ENCODE measurements around the gene CYP19A1.

DNA sequence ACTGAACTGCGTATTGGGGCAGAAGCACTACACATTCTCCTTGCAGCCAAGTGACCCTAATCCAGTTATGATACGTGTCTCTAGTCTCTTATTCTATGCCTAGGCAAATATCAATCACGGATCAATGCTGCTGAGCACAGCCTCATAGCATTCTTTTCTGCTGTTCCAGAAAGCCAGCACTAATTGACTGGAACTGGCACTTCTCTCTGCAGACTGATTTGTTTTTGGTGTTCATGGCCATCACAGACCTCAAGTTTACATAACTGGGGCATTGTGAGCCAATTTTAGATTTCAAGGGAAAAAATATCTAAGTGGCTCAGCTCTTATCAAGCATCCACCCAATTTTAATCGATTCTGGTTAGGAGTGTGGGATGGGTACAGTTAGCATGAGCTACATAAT is 41.0 kb upstream of the CYP19A1 start:
- TF ChIP-seq, protein P1, sequence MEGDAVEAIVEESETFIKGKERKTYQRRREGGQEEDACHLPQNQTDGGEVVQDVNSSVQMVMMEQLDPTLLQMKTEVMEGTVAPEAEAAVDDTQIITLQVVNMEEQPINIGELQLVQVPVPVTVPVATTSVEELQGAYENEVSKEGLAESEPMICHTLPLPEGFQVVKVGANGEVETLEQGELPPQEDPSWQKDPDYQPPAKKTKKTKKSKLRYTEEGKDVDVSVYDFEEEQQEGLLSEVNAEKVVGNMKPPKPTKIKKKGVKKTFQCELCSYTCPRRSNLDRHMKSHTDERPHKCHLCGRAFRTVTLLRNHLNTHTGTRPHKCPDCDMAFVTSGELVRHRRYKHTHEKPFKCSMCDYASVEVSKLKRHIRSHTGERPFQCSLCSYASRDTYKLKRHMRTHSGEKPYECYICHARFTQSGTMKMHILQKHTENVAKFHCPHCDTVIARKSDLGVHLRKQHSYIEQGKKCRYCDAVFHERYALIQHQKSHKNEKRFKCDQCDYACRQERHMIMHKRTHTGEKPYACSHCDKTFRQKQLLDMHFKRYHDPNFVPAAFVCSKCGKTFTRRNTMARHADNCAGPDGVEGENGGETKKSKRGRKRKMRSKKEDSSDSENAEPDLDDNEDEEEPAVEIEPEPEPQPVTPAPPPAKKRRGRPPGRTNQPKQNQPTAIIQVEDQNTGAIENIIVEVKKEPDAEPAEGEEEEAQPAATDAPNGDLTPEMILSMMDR (IDR thresholded peaks at IDR 0.05; ENCODE audit: low read length): no peak
- TF ChIP-seq EZH2 (IDR thresholded peaks at IDR 0.05; ENCODE audit: borderline replicate concordance, low read length): no peak

Measured in OCI-LY1 (cell line).